ENCODE results near the gene MARCKS. TPM values are rescaled to one million over a fixed set of nuclear protein-coding genes. Genes with fewer than 3 reads are reported as not detected.

MARCKS gene
- total RNA-seq, 1 donor from 2014 or later, result 498 TPM

Other genes with a start within 250 kb of the MARCKS start
- 206 TPM for gene HDAC2, start 113.8 kb downstream of the MARCKS start, total RNA-seq

Data from frontal cortex (tissue), 1 donor.